Measurements from ENCODE around the gene PSMD1. TPM values are rescaled to one million over a fixed set of nuclear protein-coding genes. Genes with fewer than 3 reads are reported as not detected.
"Not testable (repeated sequence)": the region's sequence is repeated elsewhere in the genome, so short reads cannot be mapped to it uniquely, and the experiment has no call there.

PSMD1 gene
- total RNA-seq: 100 to 1,000 TPM; 159 to 164 TPM

DNA sequence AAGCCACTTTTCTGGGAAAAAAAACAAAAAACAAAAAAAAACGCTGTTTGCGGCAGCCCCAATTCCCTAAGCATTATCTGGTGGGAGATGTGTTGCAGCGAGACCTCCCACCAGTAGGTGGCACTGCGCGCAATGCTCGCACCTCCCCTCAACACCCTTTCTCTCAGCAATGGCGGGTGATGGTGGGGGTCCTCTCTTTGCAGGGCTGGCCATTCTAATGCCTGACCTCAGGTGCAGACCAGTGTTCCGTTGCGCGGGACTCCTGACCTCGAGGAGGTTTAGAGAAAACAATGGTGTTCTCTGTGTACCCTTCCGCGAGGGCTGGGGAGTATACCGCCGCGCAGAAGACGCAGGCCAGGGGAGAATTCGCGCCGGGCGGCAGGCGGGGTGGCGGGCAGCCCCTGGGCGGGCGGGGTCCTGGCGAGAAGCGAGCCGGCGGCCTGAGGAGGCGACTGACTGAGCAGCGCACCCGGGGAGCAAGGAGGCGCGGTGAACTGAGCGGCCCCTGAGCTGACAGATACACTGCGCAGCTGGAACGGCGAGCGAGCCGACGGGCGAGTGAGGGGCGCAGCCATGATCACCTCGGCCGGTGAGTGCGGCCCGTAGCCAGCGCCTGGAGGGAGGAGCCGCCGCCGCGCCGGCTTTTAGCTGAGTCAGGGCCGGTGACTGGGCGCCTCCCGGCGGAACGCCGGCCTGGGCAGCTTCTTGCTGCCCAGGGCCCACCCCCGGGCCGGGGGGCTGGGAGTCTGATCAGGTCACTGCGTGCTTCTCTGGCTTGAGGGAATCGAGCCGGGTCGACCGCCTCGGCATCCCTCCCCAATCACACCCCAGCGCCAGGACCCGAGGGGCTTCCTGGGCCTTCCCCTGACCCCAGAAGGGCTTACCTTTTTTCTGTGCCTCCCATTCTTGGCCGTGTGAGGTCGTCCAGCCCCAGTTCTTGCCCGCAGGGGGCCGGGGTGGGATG lies at the start of gene PSMD1:
Gene PSMD1 (plus strand): TSS at position 415 of the 964 bp plus-strand sequence. CDS start 159 bp downstream, at position 574.
- ChIA-PET CTCF (interaction anchor here (0.7 to 1.7 kb wide), 8 partner anchors 11 to 232 kb away, joined by 3 to 6 read pairs (median 3); no protein-coding TSS in a partner anchor), POLR2A (no interaction called here)

DNA sequence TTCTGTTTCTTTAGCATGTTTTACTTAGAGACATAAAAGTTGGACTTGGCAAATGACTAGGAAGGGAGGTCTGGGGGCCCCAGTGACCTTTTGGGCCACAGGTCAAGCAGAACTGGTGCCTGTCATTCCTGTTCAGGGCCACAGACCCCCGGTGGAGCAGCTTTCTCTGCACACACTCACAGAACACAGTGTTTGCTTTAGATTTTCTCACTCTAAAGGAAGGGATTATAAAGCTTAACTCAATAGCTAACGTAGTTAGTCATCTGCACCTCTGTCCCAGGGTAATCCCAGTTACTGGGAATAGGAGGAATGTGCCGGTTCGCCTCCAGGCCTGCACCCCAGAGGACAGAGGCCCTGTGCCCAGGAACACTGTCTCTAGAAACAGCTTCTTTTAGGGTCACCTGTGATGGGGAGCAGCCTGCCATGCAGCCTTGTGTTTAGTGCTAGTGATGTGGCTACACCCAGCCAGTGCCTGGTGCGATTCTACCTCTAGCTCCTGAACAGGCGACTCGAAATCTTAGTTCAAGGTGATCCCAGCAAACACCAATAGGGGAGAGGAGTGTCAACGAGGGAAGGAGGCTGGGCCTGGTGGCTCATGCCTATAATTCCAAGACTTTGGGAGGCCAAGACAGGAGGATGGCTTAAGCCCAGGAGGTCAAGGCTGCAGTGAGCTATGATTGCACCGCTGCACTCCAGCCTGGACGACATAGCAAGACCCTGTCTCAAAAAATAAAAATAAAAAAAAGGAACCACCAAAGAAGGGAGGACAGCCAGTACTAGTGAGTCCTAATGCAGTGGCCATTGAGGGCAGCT lies 49.2 kb upstream of the PSMD1 start:
- CTCF ChIA-PET: interaction anchor here (1.5 to 1.6 kb wide), 2 partner anchors 21 to 106 kb away, joined by 3 to 4 read pairs; no protein-coding TSS in a partner anchor

DNA sequence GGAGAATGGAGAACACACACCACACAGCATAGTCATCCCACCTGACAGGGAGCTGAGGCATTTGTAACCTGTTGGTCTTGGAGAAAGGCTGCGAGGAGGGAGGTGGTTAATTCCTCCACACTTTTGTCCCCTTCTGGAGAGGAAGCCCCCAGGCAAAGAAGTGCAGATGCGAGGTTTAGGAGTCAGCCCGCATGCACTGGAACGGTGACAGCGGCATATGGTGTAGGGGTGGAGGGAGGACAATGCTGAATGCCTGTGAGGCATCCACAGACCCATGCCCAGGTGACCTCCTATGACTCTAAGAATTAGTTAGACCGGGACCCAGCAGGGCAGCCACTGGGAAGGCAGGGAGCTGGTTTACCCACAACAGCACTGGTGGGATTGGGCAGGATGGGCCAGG lies 48.5 kb upstream of the PSMD1 start:
- POLR2A ChIA-PET: no interaction called here
- CTCF ChIA-PET: interaction anchor here (1.3 kb wide), 1 partner anchor 9 kb away, joined by 4 read pairs; no protein-coding TSS in a partner anchor

More for the DNA sequence above, 49.2 kb upstream of the PSMD1 start:
- POLR2A ChIA-PET: no interaction called here

DNA sequence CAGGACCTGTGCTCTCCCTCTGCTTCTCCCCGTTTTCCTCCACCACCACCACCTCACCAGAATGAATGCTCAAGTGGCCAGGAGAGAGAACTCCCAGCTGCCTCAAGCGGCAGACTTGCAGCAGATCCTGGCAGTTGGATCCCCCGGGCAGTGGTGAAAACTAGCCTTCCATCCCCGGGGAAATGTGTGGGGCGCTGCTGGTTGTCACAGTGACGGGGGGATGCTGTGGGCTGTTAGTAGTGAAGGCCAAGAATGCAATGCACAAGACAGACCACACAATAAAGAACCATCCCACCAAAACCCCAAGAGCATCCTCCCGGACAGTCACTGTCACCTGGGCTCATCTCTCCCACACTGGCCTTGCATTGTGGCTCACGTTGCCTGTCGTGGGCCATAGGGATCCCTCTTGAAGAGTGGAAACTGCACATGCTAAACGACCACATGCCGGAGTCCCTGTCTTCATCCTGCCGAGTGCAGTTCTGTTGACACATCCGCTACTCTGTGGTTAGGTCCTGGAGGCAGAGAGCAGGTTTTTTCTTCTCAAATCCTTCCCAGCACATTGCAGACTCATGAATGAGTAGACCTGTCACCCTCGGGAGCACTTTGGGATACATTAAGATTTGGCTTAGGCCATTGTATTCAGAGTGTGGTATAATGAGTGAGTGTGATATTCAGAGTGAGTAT lies 47.3 kb upstream of the PSMD1 start:
- POLR2A ChIA-PET: no interaction called here

DNA sequence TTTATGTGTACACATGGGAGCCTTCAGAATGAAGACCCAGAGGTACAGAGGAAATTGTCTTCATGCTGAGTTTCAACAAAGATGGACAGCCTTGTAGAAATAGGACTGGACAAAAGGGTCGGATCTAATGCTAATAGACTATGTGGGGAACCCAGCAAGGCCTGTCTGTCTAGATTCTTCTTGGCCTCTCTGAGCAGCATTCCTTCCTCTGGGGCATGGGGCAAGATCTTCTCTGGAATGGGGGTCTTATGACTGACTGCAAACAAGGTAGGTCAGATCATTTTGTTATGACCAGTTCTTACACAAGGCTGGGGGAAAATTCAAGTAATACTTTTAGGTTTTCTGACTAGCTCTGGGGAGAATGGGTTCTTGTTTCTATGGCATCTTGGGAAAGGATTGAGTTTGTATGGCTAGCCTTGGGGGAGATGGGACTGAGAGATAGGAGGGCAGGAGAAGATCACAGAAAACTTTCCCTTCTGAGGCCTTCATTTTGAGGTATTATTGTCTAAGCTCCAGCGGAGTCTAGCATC lies 46.4 kb upstream of the PSMD1 start:
- POLR2A ChIA-PET: no interaction called here
- CTCF ChIA-PET: no interaction called here

More for the DNA sequence above, 47.3 kb upstream of the PSMD1 start:
- CTCF ChIA-PET: interaction anchor here (1.3 kb wide), 1 partner anchor 8 kb away, joined by 4 read pairs; no protein-coding TSS in a partner anchor

DNA sequence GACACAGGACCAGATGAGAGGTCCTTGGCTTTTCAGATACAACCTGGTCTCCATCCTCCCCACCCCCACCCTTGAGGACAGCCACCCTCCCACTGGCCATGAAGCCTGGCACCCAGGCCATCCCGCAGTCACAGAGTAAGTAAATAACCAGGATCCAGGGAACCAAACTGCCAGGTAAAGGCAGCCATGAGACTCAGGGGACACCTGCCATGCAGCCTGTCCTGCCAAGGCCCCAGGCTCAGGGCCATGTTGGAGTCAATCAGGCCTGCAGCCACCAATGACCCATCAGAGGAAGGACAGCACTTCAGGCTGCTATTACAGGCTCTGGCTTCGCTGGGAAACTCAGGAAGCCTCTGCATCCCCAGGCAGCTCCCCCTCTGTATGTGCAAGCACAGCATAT lies 45.1 kb upstream of the PSMD1 start:
- ChIA-PET CTCF (no interaction called here), POLR2A (no interaction called here)

DNA sequence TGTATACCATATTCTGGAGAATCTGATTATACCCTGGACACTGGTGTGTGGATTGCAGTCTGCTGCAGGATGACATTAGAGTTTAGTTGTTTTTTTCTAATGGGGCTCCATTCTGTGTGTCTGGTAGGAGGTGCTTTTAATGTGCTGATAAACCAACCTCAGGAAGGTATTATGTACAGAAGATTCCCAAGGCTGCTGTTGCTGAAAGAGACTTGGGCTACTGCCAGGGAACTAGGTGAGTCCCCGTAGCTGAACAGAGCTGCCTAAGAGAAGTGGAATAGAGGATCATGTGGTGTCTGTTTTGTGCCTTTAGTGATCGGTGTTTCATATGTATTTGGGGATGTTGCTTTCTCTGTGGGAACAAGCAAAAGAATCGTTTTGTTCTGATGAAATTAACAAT lies 44.2 kb upstream of the PSMD1 start:
- ChIA-PET CTCF (no interaction called here), POLR2A (no interaction called here)

DNA sequence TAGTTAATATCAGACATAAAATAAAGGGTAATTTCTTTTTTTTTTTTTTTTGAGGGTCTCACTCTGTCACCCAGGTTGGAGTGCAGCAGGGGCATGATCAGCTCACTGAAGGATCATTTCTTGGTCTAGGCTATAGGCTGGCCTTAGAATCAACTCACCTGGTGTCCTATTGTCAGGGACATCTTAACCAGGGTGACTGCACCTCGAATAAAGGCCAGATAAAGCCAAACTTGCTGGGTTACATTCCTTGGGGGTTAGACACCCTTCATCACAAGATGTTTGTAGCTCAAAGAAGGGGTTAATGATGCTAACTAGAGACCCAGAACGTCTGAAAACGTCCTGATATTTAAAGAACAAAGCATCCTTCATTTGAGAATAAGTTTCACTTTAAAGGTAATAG lies 42.8 kb upstream of the PSMD1 start:
- CTCF ChIA-PET: interaction anchor here (1.3 kb wide), 1 partner anchor 26 kb away, joined by 3 read pairs; no protein-coding TSS in a partner anchor
- POLR2A ChIA-PET: no interaction called here

DNA sequence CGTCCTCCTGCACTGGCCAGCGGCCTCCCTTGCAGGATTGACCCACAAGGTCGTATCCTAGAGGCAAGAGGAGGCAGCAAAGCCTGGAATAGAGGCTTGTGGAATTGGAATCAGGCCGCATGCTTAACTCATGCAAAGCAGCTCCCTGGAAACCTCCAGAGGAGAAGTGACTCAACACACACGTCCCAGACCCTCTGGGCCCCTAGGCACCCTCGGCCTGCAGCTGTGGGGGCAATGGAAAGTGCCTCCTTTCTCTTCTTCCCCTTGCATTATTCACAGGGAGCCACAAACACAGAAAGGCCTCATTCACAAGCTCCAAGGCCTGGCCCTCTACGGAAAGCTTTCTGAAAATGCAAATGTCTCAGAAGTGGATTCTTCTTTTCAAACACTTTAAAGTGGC lies 41.2 kb upstream of the PSMD1 start:
- POLR2A ChIA-PET: no interaction called here
- CTCF ChIA-PET: interaction anchor here (0.7 kb wide), 1 partner anchor 1752 kb away, joined by 4 read pairs; no protein-coding TSS in a partner anchor

DNA sequence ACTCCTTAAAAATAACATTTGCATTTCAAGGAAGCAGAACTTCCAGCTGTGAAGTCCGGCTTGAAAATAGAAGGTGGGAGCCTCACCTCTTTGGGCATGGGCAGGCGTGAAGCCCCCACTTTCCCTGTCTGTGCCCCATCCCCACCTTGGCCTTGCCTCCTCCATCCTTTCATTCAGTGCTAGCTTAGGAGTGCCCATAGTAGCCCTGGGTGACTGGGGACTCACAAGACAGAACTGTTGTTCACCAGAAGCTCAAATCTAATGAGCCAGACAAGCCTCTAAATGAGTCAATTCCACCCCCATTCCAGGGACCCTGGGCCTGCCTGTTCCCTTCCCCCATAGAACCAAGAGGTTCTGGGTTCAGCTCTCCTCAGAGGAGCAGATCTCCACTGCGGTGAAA lies 40.7 kb upstream of the PSMD1 start:
- POLR2A ChIA-PET: no interaction called here
- CTCF ChIA-PET: no interaction called here

DNA sequence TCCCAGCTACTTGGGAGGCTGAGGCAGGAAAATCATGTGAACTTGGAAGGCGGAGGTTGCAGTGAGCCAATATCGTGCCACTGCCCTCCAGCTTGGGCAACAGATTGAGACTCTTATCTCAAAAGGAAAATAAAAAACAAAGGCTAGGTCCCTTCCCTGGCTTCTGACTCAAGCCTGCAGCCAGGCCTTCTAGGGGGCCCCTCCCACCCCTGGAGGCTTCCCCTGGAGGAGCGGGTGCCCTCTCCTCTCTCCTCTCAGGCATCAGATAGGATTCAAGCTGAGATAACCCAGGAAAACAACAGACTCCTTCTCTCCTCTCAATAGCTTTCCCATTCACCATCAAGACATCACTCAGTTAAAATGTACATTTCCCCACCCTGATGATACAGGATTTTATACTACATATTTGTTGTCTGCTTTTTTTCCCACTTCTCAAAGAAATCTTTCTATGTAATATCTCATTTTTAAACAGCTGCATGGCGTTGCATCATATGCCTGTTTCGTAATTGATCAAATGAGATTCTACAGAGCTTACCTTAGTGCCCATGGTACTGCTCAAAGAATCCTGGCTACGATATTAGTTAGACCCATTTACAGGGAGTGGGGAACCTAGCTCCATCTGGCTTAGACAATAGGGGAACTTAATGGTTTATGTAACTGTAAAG lies 40.0 kb upstream of the PSMD1 start:
- ChIA-PET CTCF (interaction anchor here (0.5 to 1.4 kb wide), 2 partner anchors 8 to 1838 kb away, joined by 4 to 5 read pairs; no protein-coding TSS in a partner anchor), POLR2A (no interaction called here)

DNA sequence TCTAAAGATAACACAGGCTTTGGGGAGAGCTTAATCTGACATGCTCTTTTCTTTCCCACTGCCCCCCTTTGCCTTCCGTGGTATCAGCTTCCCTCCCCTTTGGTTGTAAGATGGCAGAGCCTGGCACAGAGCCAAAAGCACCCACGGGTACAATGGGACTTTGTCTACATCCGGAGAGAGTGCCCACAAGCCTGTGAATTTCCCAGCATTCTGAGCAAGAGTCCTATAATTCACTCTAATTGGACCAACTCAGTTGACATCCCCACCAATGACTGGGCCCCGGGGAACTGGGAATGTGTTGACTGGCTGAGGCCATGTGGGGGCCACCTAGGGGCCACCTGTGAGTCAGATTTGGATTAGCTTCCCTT lies 39.5 kb upstream of the PSMD1 start:
- CTCF ChIA-PET: interaction anchor here (0.5 to 1.4 kb wide), 2 partner anchors 8 to 1837 kb away, joined by 4 to 5 read pairs; no protein-coding TSS in a partner anchor
- POLR2A ChIA-PET: no interaction called here

DNA sequence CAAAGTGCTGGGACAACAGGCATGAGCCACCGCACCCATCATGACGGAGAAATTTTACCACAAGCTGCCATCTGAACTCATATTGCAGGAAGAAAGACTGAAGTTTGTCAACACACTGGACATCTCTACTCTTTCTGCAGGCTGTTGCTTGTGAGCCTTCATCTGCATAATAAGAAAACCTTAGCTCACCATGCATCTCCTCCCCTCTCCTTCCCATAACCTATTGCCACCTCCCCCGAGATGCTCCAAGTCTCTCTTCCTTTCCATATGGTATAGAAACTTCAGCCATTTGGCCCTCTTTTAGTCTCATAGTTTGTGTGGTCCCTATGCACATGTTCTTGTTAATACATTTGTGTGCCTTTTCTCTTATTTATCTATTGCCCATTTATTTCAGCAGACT lies 38.5 kb upstream of the PSMD1 start:
- POLR2A ChIA-PET: no interaction called here
- CTCF ChIA-PET: interaction anchor here (0.7 to 1.4 kb wide), 2 partner anchors 9 to 34 kb away, joined by 3 to 4 read pairs; no protein-coding TSS in a partner anchor

DNA sequence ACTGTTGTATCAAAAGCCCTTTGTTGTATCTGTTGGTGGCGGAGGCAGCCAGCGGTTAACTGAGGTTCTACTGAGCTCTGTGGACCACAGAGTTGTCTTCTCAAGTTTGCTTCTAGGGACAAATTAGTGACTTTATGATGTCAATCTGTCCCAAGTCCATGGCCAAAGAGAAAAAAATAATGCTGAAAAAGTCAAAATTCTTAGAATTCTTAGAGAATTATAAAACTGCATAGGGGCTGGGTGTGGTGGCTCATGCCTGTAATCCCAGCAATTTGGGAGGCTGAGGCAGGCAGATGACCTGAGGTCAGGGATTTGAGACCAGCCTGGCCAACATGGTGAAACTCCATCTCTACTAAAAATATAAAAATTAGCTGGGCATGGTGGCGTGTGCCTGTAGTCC lies 31.6 kb upstream of the PSMD1 start:
- POLR2A ChIA-PET: not testable (repeated sequence)
- CTCF ChIA-PET: interaction anchor here (0.6 kb wide), 1 partner anchor 31 kb away, joined by 3 read pairs; no protein-coding TSS in a partner anchor

DNA sequence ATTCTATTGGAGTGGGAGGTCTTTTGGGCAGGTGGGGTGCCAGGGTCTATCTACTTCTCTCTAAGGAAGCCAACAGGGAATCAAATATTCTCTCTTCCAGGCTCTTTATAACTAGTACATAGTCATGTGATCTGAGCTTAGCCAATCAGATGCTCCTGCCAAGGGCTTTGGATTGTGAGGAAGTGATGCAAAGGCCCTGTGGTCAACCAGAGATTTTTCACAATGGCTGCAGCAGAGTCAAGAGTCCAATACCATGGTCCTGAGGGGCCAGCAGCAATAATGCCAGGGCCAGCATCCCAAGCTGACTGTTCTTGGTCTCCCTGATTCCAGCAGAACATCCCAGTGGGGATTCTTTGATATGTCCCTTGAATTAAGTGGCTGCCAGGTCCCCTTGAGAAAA lies 27.8 kb upstream of the PSMD1 start:
- ChIA-PET POLR2A (no interaction called here), CTCF (interaction anchor here (0.6 kb wide), 1 partner anchor 1425 kb away, joined by 3 read pairs; no protein-coding TSS in a partner anchor)

DNA sequence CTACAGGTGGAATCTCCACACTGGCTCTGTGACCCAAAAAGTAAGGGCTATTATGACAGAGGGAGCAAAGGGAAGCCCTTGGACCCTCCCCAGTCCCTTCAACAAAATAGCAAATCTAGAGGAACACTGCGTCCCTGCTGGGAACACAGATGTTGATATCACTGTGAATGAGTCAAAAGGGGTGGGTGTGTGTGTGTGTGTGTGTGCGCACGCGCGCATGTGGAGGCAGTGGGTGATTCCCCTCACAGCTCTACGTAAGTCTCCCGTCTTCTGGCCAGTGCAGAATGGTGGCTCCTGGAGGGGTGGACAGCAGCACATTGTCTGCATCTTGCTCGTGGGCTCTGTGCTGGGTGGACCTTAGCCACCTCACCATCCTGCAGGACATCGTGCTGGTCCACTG lies 27.1 kb upstream of the PSMD1 start:
- POLR2A ChIA-PET: no interaction called here
- CTCF ChIA-PET: no interaction called here

DNA sequence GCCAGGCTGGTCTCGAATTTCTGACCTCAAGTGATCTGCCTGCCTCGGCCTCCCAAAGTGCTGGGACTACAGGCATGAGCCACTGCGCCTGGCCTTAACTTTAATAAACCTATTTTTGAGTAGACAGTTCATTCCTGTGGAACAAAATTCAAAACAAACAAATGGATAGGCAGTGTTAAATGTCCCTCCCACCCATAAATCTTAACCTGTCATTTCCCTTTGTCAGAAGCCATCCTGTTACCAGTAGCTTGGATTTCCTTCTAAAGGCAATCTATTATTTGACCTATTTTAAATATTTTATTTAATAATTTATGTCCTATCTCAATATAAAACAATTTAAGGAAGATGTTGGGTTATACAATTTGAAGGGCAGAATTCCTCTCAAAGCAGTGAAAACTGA lies 25.9 kb upstream of the PSMD1 start:
- ChIA-PET POLR2A (interaction anchor here (0.5 kb wide), 1 partner anchor 245 kb away, joined by 11 read pairs; no protein-coding TSS in a partner anchor), CTCF (no interaction called here)

DNA sequence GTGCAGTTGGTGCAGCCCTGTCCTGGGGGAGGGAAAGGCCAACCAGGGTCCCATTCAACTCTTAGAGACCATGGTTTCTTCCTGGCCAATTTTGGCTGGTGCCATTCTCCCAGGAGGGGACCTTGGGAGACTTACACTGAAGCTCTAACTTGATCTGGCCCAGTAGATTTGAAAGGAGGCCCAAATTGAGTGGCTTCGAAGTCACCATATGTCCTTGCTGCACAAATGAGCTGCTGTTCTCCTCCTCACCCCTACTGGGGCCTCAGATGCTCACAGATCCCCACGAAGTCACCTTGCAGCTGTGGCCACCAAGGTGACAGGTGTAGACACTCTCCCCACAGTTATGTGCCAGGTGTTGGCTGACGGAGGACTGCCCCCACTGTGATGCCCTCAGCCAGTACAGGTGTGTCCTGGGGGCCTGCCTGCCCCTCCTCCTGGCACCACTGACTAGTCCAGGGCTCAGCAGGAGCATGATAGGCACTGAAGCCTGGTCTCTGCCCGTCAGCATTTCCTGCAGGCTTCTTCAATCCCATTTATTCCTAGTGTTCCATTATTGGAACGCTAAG lies 24.0 kb upstream of the PSMD1 start:
- POLR2A ChIA-PET: no interaction called here
- CTCF ChIA-PET: no interaction called here

All from activated CD8-positive, alpha-beta memory T cell treated with anti-CD3 and anti-CD28 coated beads for 36 hours (primary cell).